Hepatic stellate cell (primary cell): ENCODE measurements around the gene ZNF221.

ENCODE experiments used
- DNase-seq: peaks from one replicate; pipeline ENCODE4 v3.0.0; 2011; ENCODE audit warnings: low spot score

The ZNF221 gene

DNA sequence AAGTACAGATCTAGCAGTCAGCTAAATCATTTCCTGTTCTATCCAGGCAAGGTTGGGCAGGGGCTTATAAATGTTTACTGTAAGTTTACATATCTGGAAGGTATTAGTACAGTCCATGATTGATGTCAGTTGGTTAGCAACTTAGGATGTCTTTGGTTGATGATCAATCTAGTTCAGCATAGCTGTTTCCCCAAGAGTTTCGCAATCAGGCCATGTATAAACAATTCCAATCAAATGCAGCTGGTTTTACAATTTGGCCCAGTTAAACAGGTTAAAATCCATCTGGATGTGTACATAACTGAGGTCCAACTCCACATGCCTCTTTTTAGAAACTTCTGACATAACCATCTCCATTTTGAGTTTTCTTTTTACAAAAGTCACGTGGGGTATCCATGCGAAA is 6.9 kb downstream of the ZNF221 start:
- no peak for DNase-seq

- no peak for DNase-seq
These were observed 9.4 kb downstream of the ZNF221 start for GRCh38 chr19:43960411-43960810.

GRCh38 chr19:43966079-43966694 is 15.2 kb downstream of the ZNF221 start:
- no peak for DNase-seq

DNA sequence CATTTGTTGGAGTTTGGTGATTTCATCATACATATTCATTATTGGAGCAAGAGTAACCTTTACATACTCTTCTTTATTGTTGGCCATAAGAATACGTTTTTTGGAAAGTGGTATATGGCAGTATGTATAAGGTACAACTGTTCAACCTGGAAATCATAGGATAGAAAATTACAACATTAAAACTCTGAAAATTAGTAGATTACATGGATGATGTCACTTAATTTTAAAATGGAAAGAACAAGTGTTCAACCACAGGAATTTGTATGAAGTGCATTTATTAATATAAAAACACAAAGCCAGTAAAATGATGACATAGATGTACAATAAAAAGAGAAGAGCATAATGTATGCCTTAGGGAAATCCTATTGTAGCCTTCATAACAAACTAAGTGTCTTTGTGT is 25.7 kb downstream of the ZNF221 start:
- DNase-seq: no peak

DNA sequence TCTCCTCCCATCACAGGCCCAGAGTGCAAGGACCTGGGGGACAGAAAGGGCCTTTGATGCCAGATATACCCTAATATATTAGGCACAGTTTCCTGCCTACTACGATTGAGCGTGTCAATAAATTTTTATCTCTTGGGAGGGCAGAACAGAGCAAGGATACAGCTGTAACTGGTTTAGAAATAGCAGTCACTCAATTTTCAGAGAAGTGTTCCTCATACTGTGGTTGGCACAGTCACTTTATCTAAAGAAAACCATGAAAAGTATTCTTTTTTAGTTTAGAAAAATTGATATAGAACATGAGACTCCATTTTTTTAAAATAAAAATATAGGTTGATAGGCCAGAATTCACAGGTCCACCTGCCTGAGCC is 32.5 kb downstream of the ZNF221 start:
- no peak for DNase-seq

DNA sequence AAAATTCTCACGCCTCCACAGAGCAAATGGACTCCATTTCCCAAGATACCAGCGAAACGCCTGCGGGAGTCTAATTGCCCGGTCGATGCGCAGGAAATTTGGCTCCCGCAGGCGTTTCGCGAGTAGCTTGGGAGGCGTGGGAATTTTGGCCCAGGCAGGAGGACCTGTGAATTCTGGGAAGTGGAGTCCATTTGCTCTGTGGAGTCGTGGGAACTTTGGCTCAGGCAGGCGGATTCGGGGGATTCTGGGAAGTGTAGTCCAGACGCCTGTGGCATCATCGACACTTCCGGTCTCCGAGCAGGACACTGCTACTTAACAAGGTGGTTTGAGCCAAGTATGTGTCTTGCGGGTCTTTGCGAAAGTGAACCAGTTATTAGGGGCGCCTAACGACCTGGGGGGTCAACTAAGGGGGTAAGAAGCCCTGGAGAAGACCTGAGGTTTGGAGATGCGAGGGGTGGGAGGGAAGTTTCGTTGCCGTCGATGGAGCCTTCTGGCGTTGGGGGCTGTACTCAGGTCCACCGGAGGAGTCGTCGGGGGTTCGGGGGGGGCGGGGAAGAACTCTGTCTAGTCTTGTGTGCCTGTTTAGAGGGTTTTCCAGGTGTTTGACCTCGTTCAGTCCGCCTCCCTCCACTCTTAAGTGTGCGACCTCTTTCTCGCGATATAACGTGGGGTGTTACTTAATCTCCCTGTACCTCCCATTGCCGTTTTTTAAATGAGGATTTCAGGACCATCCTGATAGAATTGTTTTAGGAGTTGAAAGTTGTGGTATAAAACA is 33.1 kb downstream of the ZNF221 start, which contains the start of gene ZNF155:
Gene ZNF155, plus strand, starts transcription at position 277 of the 775 bp plus-strand sequence. CDS start 4,356 bp downstream, outside the sequence.
- peak; percentile 85 for DNase-seq

DNA sequence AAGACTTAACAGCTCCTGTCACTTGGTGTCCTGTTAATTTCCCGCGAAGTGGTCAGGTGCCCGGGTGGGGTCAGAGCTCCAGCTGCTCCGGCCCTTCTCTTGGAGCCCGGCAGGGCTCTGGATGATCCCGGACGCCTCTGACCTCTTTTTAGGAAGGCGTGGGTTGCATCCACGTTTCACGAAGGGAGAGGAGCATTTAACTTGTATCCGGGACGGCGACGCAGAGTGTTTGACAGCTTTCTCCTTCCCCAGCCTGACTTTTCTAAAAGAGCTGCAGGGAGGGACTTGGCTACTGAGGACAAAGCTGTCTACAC is 33.6 kb downstream of the ZNF221 start:
- no peak for DNase-seq

DNA sequence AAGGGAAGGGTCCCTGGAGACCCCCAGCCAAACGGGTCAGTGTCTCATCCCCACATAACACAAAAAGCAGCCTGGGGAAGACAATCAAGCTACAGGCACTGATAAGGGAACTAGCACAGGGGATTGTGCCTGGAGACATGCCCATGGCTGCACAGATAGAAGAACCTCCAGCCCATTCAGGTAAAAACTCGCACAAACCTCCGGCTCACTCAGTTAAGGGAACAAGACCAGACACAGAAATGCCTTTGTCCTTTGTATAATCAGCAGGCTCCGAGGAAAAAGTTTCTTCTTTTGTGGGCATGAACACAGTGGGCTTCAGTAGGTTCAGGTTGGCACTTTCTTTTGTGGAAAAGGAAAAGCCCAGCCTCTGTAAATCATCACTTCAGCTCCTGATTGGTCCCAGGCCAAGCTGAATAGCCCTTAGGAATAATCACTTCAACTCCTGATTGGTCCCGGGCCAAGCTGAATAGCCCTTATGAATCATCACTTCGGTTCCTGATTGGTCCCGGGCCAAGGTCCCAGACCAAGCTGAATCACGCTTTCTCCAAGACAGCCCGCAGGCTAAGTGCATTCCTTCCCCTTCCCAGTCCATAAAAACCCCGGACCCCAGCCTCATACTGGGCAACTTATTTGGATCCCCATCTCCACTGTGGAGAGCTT is 46.7 kb downstream of the ZNF221 start:
- DNase-seq: no peak

DNA sequence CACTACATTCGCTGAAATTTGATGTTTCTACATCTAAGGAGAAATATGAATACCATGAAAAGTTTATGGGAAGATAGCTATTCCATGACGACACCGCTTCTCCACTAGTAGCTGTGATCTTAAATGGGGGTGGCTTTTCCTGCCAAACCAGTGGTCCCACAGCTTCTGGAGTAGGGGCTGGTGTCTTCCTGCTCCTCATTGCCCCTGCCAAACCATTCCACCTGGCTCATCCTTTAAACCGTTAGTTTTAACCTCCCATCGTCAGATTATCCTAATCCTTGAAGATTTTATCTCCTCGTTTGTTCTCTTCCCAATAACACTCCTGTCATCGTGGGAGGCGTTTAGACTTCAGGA is 51.2 kb downstream of the ZNF221 start:
- peak; percentile 2 for DNase-seq

DNA sequence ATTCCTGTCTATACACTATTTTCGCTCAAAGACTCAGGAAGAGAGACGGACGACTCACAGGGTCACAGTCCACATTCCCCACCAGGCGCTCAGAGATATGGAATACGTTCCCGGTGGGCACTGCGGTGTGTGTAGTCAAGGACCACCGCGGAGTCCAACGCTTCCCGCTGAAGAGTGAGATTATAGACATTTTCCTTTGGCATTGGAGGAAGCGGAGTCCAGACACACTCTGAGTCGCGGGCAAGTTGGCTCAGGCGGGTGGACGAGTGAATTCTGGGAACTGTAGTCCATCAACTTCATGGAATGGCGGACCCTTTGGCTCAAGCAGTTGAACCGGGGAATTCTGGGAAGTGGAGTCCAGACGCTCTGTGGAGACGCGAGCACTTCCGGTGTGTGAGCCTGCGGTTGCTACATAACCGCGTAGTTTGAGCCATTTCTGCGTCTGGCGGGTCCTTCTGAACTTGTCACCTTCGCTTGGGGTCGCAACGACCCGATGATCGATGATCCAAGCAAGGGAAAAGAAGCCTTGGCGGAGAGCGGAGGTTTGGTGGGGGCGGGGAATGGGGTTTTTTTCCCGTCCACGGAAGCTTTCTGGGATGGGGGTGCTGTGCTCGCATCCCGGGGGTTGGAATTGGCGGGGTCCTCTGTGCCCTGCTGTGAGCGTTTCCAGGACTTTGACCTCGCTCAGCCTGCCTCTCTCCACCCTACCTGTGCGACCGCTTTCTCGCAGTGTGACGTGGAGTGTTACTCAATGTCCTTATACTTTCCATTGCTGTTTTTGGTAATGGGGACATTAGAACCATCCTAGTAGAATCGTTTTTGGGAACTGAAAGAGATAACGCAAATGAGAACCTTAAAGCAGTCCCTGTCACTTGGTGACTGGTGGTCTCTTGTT is 51.8 kb downstream of the ZNF221 start, which contains the start of gene ZNF230:
Gene ZNF230, plus strand, starts transcription at position 392 of the 895 bp plus-strand sequence. CDS start 4,122 bp downstream, outside the sequence.
- DNase-seq: peak; percentile 86

- peak; percentile 6 for DNase-seq
These were observed 52.5 kb downstream of the ZNF221 start for GRCh38 chr19:44003461-44004009.

GRCh38 chr19:44005973-44006372 is 54.9 kb downstream of the ZNF221 start:
- DNase-seq: no peak

DNA sequence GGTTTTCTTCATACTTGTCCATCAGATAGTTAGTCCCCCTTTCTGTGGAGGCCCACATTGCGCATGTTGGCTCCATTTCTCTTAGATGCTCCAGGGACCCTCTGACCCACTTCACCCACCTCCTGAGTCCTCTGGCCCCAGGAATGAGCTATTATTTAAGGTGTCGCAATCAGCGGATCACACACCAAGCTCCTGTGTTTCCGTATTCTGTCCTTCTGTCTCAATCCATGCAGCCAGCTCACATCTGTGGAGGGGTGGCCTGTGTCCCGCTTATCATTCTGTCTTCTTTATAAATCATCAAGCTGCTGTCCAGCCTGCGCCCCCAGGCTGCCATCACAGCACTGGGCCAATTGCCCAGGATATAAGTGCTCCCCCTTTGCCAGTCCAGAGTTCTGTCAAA is 56.4 kb downstream of the ZNF221 start:
- no peak for DNase-seq

- DNase-seq: no peak
These were observed 59.4 kb downstream of the ZNF221 start for GRCh38 chr19:44010468-44010867.
